Glutamatergic neuron (in vitro differentiated cells): ENCODE results near the gene DTNA. TPM values are rescaled to one million over a fixed set of nuclear protein-coding genes. Genes with fewer than 3 reads are reported as not detected.
"Not testable (repeated sequence)": the region's sequence is repeated elsewhere in the genome, so short reads cannot be mapped to it uniquely, and the experiment has no call there.

Source experiments
- DNase-seq: peaks from one replicate; pipeline ENCODE4 v3.0.0; 2022
- H3K27ac Mint-ChIP-seq: one replicate; pipeline ENCODE4 v1.8.0; 2020; ENCODE audit warnings: mild to moderate bottlenecking, mixed read lengths, inconsistent platforms; ENCODE audit not compliant: unreplicated experiment
- H3K27me3 Mint-ChIP-seq: one replicate; pipeline ENCODE4 v1.8.0; 2020; ENCODE audit warnings: mild to moderate bottlenecking, moderate library complexity, mixed read lengths, inconsistent platforms; ENCODE audit not compliant: unreplicated experiment
- H3K36me3 Mint-ChIP-seq: one replicate; pipeline ENCODE4 v1.8.0; 2020; ENCODE audit warnings: mild to moderate bottlenecking, mixed read lengths, inconsistent platforms; ENCODE audit not compliant: unreplicated experiment
- H3K4me1 Mint-ChIP-seq: one replicate; pipeline ENCODE4 v1.8.0; 2020; ENCODE audit warnings: mild to moderate bottlenecking, low read depth, mixed read lengths, inconsistent platforms; ENCODE audit not compliant: unreplicated experiment
- H3K4me3 Mint-ChIP-seq: one replicate; pipeline ENCODE4 v1.8.0; 2020; ENCODE audit warnings: mild to moderate bottlenecking, mixed read lengths, inconsistent platforms; ENCODE audit not compliant: unreplicated experiment
- H3K9me3 Mint-ChIP-seq: one replicate; pipeline ENCODE4 v1.8.0; 2020; ENCODE audit warnings: mild to moderate bottlenecking, moderate library complexity, mixed read lengths, inconsistent platforms; ENCODE audit not compliant: unreplicated experiment
- CTCF ChIP-seq: fragments of 200-600 bp; sonication (generic); IDR thresholded peaks from one replicate; pipeline ENCODE4 v1.5.0; 2021; ENCODE audit not compliant: partially characterized antibody, unreplicated experiment
- total RNA-seq: library from RNA; stranded (reverse); fragmentation: NEBNext Ultra II Directional; extraction: Animal tissue kit (Norgen Biotek cat#: 25700); gene quantifications from one replicate; pipeline ENCODE4 v1.2.1, GENCODE V29; 2021; ENCODE audit not compliant: unreplicated experiment

Gene DTNA
- total RNA-seq, 1 donor from 2014 or later, result 29.5 TPM

DNA sequence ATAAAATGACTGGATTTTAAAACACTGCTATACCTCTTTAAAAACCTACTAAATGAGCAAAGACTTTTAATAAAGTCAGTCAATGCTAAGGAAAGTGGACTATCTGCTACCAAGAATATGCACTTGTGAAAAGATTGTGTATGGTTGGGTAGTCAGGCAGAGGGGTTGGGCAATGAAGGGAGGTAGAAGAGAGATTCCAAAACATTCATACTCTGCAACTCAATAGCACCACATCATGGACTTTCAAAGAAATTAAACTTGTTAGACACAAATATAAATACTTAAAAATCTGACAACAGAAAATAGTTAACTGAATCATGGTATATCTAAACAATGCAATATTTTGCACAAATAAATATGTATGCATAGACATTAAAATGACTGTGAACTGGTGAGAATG is 191.2 kb downstream of the DTNA start:
- Mint-ChIP-seq H3K4me3 (no peak overlapping the region), H3K9me3 (peaks cover 2% of the 10 kb centered on the region), H3K27ac (no peak overlapping the region), H3K27me3 (no peaks in the 10 kb centered on the region), H3K4me1 (no peaks in the 10 kb centered on the region), H3K36me3 (no peaks in the 10 kb centered on the region)
- no peak for DNase-seq
- no peak for TF ChIP-seq CTCF

- no peak for TF ChIP-seq CTCF
- no peaks in the 10 kb centered on the region for H3K36me3 Mint-ChIP-seq
- H3K9me3 Mint-ChIP-seq, result peaks cover 2% of the 10 kb centered on the region
- H3K27me3 Mint-ChIP-seq, result no peaks in the 10 kb centered on the region
- no peak overlapping the region for H3K4me3 Mint-ChIP-seq
- H3K27ac Mint-ChIP-seq, result no peak overlapping the region
- no peak for DNase-seq
- H3K4me1 Mint-ChIP-seq, result no peaks in the 10 kb centered on the region
Measured at GRCh38 chr18:34904994-34905393, 194.9 kb downstream of the DTNA start.

DNA sequence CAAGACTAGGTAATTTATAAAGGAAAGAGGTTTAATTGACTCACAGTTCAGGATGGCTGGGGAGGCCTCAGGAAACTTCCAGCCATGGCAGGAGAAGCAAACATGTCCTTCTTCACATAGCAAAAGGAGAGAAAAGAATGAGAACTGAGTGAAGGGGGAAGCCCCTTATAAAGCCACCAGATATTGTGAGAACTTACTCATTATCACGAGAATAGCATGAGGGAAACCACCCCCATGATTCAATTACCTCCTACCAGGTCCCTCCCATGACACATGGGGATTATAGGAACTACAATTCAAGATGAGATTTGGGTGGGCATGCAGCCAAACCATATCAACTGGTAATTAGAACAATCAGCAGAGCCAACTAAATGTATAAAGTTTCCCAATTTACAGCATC is 196.9 kb downstream of the DTNA start:
- not testable (repeated sequence) for H3K4me1 Mint-ChIP-seq, H3K4me3 Mint-ChIP-seq, H3K27me3 Mint-ChIP-seq, DNase-seq, H3K27ac Mint-ChIP-seq, H3K36me3 Mint-ChIP-seq, H3K9me3 Mint-ChIP-seq

- no peak for DNase-seq
- TF ChIP-seq CTCF, result no peak
- Mint-ChIP-seq H3K27me3 (no peaks in the 10 kb centered on the region), H3K4me1 (no peaks in the 10 kb centered on the region), H3K36me3 (no peaks in the 10 kb centered on the region), H3K27ac (no peak overlapping the region), H3K4me3 (no peak overlapping the region), H3K9me3 (peaks cover 2% of the 10 kb centered on the region)
Measured at GRCh38 chr18:34909637-34910364, 199.7 kb downstream of the DTNA start.

- H3K9me3 Mint-ChIP-seq, result peaks cover 2% of the 10 kb centered on the region
- no peaks in the 10 kb centered on the region for H3K4me1 Mint-ChIP-seq
- no peak overlapping the region for H3K27ac Mint-ChIP-seq
- no peaks in the 10 kb centered on the region for H3K36me3 Mint-ChIP-seq
- no peak for DNase-seq
- H3K4me3 Mint-ChIP-seq, result no peak overlapping the region
- H3K27me3 Mint-ChIP-seq, result no peaks in the 10 kb centered on the region
- TF ChIP-seq CTCF, result no peak
Measured at GRCh38 chr18:34911081-34911480, 201.0 kb downstream of the DTNA start.
